Pancreas (tissue), 10 donors: ENCODE results near the gene JMJD6. TPM values are rescaled to one million over a fixed set of nuclear protein-coding genes. Genes with fewer than 3 reads are reported as not detected.

Experiments
- ATAC-seq, 4 donors: fragments of 200-7000 bp; cut with Tn5 transposase; one replicate each; pipeline versions ENCODE4 v1.8.0 to v1.9.1; 2020; ENCODE audit warnings: mild to moderate bottlenecking in 4 of 4, moderate library complexity in 4 of 4
- DNase-seq, 6 donors: peaks; one replicate each; pipeline ENCODE4 v3.0.0-alpha.2; 2020
- FAIRE-seq: peaks from 2 replicates; lab custom pipeline; 2012; peaks lifted over from hg19 to GRCh38; lab: Jason Lieb, UNC
- H3K27ac ChIP-seq, 4 donors: fragments of 200-600 bp; sonication (generic); 1 replicate in 3 of 4; 2 replicates in 1 of 4; pipeline versions ENCODE4 v1.5.0 to v1.8.0; 2020
- H3K27me3 ChIP-seq, 4 donors: fragments of 200-600 bp; one replicate each; pipeline ENCODE4 v1.8.0; 2021
- H3K36me3 ChIP-seq, 3 donors: fragments of 200-600 bp; sonication (generic) in 1 of 3; one replicate each; pipeline versions ENCODE4 v1.5.0 to v1.8.0; 2020 to 2021
- H3K4me1 ChIP-seq, 3 donors: fragments of 200-600 bp; one replicate each; pipeline ENCODE4 v1.8.0; 2021
- H3K4me3 ChIP-seq, 4 donors: fragments of 200-600 bp; sonication (generic) in 2 of 4; one replicate each; pipeline versions ENCODE4 v1.5.0 to v1.8.0; 2020 to 2021
- H3K9me3 ChIP-seq, 4 donors: fragments of 200-600 bp; one replicate each; pipeline ENCODE4 v1.8.0; 2021
- WGBS, 2 donors: extraction: QIAGEN DNeasy Blood & Tissue Kit; methylation state at CpG; one replicate each; pipeline ENCODE4 v1.1.7; 2013; 5-methylcytosine and 5-hydroxymethylcytosine counted together
- intact Hi-C, 3 donors: fragments of 100-400 bp; cut with DNase I; formaldehyde crosslinking; loops; one replicate each; pipeline versions ENCODE4 v1.11.1 to v1.14.2; 2022
- polyA plus RNA-seq, 2 donors: library from polyadenylated mRNA; stranded (reverse); fragments of 200-250 nt; gene quantifications; one replicate each; pipeline ENCODE4 v1.2.3, GENCODE V29; 2013
- total RNA-seq, 6 donors: library from RNA; stranded (reverse); fragmentation: NEBNext Ultra II Directional in 4 of 6; extraction: Animal tissue kit (Norgen Biotek cat#: 25700) in 4 of 6; gene quantifications; one replicate each; pipeline versions ENCODE4 v1.2.1 to v1.2.4, GENCODE V29; 2021 to 2023
- TF ChIP-seq, protein P1 (sequence below), 4 donors: fragments of 200-600 bp; sonication (generic) in 3 of 4; IDR thresholded peaks; one replicate each; pipeline versions ENCODE4 v1.5.0 to v1.8.0; 2021; ENCODE audit warnings: antibody characterized with exemption in 4 of 4
- donor health status: healthy with polysubstance abuse.
- donor health status: DM: no; HTN: no; CAD: no; lungs with moderate emphysema.
- donor health status: DM: no; HTN: no; CAD: no.
- donor health status: control.
- donor health status: control.
- donor health status: Bipolar disorder and iron deficiency.
- donor health status: DM: yes; HTN: yes; CAD: no.
- donor health status: DM: no; HTN: no; CAD: no.
- donor health status: DM: no; HTN: no; CAD: no.
- donor health status: DM: yes; HTN: yes; CAD: no.

The JMJD6 gene
- total and polyA plus RNA-seq, 8 donors: 12.4 to 54.0 (median 16.5) TPM

DNA sequence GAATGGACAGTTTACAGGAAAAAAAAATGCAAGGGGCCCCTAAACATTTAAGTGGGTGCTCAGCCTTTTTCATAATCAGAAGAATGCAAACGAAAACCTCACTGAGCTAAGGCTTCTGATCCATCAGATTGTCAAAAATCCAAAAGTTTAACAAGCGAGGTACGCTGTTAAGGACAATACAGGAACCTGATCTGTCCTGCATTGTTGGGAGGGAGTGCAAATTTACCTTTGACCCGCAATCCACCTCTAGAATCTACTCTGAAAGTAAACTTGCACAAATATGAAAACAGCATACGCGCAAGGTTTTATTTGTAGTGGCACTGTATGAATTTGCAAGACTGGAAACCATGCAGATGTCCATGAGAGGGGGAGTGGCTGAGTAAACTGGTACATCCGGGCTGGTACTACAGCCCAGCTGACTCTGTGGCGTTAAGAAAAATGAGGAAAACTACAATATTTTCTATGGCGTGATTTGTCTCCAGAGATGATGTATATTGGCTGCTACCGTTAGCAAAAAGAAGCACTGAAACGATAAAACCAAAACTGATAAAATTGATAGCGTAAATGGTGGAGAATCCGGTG is 54.0 kb downstream of the JMJD6 start:
- Histone ChIP-seq H3K27ac (peak overlapping the region; percentile 81 to 93 (median 87)), H3K27me3 (no peaks in the 10 kb centered on the region), H3K4me3 (peak overlapping the region; percentile 29 to 74 (median 42)), H3K36me3 (no peaks in the 10 kb centered on the region), H3K9me3 (no peaks in the 10 kb centered on the region), H3K4me1 (peaks cover 18 to 20% (median 20%) of the 10 kb centered on the region in 3 donors)
- ATAC-seq: peak; percentile 20 to 50 (median 32)
- no peak for FAIRE-seq
- WGBS, 2 donors: 16% methylated on average over 13 of the region's 13 CpGs
- intact Hi-C loops: no loop called here
- DNase-seq: no peak
- TF ChIP-seq, protein P1, sequence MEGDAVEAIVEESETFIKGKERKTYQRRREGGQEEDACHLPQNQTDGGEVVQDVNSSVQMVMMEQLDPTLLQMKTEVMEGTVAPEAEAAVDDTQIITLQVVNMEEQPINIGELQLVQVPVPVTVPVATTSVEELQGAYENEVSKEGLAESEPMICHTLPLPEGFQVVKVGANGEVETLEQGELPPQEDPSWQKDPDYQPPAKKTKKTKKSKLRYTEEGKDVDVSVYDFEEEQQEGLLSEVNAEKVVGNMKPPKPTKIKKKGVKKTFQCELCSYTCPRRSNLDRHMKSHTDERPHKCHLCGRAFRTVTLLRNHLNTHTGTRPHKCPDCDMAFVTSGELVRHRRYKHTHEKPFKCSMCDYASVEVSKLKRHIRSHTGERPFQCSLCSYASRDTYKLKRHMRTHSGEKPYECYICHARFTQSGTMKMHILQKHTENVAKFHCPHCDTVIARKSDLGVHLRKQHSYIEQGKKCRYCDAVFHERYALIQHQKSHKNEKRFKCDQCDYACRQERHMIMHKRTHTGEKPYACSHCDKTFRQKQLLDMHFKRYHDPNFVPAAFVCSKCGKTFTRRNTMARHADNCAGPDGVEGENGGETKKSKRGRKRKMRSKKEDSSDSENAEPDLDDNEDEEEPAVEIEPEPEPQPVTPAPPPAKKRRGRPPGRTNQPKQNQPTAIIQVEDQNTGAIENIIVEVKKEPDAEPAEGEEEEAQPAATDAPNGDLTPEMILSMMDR (IDR thresholded peaks at IDR 0.05): no peak

DNA sequence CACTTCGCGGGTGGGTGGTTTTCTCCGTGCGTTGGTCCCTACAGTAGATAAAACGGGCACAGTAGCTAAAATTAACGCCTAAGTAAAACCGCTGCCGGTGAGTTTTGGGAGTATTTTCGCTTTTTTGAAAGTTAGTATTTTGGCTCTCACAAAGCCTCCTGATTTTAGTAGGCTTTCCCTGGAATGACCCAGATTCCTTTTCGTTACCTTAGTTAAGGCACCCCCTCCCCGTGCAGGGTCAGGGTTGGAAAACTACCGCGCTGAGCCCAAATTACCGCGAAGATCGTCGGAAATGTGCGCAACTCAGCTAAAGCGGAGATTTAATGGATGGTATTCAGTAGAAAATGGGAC is 54.5 kb downstream of the JMJD6 start:
- peak overlapping the region; percentile 29 to 74 (median 42) for H3K4me3 ChIP-seq
- no peaks in the 10 kb centered on the region for H3K36me3 ChIP-seq
- DNase-seq: no peak
- peaks cover 18 to 20% (median 20%) of the 10 kb centered on the region in 3 donors for H3K4me1 ChIP-seq
- peak in 2 of 4 donors; percentile 1 to 2 for ATAC-seq
- intact Hi-C loops: no loop called here
- H3K27ac ChIP-seq: peak overlapping the region; percentile 81 to 93 (median 87)
- WGBS, 2 donors: 0 to 1% methylated on average over 19 of the region's 19 CpGs
- TF ChIP-seq, protein P1 (IDR thresholded peaks at IDR 0.05): no peak
- no peak for FAIRE-seq
- H3K27me3 ChIP-seq: no peaks in the 10 kb centered on the region
- no peaks in the 10 kb centered on the region for H3K9me3 ChIP-seq

DNA sequence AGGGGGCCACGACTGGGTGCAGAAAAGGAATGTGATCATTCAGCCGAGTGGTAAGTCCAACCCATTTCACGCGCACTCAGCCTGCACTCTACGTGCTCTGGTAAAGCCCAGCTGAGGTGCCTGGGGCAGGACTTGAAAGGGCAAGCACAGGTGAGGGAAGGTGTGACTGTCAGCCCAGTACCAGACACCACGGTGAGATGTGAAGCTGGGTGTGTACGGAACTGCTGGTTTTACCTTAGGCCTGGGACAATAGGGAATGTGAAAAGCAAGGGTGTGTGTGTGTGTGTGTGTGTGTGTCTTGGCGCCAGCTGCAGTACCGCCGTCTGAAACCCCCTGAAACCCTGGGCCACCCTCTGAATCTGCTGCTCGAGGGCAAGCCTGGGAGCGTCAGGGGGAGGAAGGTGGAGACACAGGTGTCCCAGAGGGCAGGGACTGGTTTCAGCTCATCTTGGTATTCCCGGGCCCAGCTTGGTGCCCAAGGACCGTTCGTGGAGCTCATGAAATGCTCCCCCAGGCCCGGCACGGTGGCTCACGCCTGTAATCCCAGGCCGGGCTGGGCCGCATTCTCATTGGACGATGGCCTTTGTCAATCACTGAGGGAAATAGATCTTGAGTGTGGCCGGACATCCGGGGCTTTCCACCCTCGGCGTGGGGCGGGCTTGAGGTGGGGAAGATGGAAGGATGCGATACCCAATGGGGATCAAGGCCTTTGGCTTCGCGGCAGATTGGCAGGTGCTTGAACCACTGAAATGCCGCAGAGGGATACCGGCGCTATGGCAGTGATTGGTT is 55.1 kb downstream of the JMJD6 start:
- FAIRE-seq: peak; percentile 96
- peak; percentile 92 to 98 (median 94) for ATAC-seq
- no peaks in the 10 kb centered on the region for H3K27me3 ChIP-seq
- H3K4me3 ChIP-seq: peak overlapping the region in 3 of 4 donors; percentile 29 to 74 (median 40)
- H3K4me1 ChIP-seq: peaks cover 18 to 20% (median 20%) of the 10 kb centered on the region in 3 donors
- H3K27ac ChIP-seq: peak overlapping the region; percentile 81 to 93 (median 87)
- peak; percentile 98 to 100 (median 100) for DNase-seq
- H3K36me3 ChIP-seq: no peaks in the 10 kb centered on the region
- intact Hi-C loops: no loop called here
- H3K9me3 ChIP-seq: no peaks in the 10 kb centered on the region
- WGBS, 2 donors: 11 to 14% methylated on average over 32 of the region's 32 CpGs
- TF ChIP-seq, protein P1 (IDR thresholded peaks at IDR 0.05): no peak

DNA sequence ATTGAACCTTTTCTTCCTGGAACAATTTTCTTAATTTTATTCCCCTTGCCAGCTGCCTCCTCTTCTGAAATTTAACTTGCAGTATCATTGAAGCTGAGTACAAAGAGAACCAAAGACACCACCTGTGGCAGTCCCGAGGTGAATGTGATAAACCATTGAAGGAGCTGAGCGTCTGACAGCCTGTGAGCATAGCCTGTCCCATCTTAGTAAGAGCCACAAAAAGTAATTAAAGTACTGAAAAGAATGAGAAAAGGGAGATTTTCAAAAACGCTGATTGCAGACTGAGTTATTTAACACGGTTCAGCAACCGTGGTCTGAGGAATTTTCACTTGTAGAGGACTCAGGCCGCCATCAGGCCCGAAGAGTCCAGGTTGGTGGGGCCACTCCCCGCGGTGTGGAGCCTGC is 55.7 kb downstream of the JMJD6 start:
- DNase-seq (no peak), FAIRE-seq (no peak), ATAC-seq (no peak)
- H3K27me3 ChIP-seq: no peaks in the 10 kb centered on the region
- no peaks in the 10 kb centered on the region for H3K9me3 ChIP-seq
- TF ChIP-seq, protein P1 (IDR thresholded peaks at IDR 0.05): no peak
- peaks cover 18 to 20% (median 20%) of the 10 kb centered on the region in 3 donors for H3K4me1 ChIP-seq
- peak overlapping the region; percentile 81 to 93 (median 87) for H3K27ac ChIP-seq
- H3K36me3 ChIP-seq: no peaks in the 10 kb centered on the region
- intact Hi-C loops: no loop called here
- peak overlapping the region in 1 of 4 donors; percentile 40 for H3K4me3 ChIP-seq
- WGBS, 2 donors: 31% methylated on average over 9 of the region's 9 CpGs
